Activated T-helper 9 cell treated with anti-CD3 and anti-CD28 coated beads, Interleukin-2, amount 50 U/mL, for 16 hours (primary cell): ENCODE results near the gene TRMU.

Experiments
- DNase-seq: peaks from one replicate; pipeline ENCODE4 v3.0.0-alpha.2; 2020; ENCODE audit warnings: low read depth

Gene TRMU

DNA sequence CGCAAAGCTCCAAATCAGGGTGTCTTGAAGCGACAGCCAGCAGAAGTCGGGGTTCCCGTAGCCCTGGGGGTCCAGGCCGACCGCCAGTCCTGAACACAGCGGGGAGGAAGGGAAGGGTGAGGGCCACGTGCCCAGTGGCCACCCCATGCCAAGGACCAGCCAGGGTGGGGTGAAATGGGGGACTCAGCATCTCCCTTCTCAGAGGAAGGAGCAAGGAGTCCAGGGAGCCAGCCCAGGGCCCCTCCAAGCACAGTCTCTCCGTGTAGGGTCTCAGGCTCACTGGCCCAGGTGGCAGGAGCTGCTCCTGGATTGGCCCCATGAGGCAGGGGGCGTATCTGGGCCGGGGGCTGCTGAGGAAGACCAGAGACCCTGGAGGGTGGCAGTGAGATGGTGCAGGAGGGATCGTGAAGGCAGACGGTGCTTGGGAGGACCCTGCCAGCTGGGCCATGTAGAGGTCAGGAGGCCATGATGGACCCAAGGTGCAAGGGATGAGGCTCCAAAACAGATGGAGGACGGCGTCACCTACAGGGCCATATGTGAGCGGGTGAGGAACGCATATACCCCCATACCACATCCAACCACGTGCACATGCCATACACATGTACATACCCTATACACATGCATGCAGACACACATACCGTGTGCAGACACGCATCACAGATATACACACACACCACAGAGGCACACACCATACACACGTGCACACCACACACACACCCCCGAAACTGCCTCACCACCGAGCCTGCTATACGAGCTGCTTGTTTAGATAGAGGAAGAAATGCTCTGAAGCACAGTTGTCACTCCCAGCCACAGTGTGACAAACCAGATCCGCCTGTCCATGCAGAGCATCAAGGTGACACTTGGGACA is 34.4 kb downstream of the TRMU start:
- no peak for DNase-seq

DNA sequence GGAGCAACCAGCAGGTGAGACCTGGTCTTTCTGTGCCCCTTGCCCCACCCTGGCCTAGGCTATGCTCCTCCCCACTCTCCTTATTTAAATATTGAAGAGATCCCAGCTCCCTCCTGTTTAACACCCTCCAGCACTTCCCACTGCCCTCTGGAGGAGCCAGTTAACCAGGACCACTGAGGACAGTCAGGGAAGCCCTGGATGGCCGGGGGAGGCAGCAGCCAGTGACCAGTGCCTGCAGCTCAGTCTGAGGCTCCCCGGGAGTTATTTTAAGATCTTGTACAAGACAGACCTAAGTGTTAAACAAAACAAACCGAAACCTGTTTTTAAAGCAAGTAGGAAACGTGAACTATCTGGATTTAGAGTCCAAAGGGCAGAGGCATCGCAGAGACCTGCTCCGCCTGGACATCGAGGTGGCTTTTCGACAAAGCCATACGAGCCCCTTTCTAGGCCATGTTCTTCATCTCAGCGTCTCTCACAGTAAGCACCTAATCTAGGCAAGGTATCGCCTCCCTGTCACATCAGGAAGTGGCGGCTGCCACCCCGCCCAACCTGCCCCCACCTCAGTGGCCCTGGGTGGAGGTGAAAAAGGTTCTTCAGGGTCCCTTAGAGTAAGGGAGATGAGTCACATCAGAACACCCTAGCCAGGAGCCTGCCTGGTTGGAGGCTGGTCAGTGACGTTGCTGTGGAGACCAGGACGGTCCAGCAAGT is 35.2 kb downstream of the TRMU start:
- no peak for DNase-seq

DNA sequence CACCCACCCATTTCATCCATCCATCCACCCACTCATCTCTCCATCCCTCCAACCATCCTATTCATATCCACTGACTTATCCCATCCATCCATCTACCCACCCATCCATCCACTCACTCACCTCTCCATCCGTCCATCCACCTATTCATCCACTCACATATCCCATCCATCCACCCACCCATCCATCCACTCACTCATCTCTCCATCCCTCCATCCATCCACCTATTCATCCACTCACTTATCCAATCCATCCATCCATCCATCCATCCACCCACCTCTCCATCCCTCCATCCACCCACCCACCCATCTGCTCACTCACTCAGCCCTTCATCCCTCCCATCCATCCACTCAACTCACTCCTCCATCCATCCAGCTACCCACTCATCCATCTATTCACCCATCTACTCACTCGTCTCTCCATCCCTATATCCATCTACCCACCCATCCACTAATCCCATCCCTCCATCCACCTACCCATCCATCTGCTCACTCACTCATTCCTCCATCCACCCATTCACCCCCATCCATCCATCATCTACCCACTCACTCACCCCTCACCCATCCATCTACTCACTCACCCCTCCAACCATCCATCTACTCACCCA is 36.2 kb downstream of the TRMU start:
- DNase-seq: no peak

DNA sequence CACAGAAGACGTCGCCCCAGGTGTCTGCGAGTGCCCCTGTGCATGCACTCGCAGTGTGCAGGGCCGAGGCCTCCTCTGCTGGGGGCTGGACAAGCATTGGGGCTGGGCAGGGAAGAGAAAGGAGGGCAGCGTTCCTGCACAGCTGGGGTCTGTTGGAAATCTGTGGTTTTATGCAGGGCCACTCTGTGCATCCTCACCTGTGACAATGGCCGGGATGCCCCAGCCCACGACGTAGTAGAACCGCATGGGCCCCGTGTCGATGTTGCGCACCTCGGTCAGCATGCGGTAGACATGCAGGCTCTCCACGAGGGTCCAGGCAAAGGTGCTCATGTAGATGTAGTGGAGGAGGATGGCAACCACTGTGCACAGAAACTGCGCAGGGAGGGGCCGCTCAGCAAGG is 37.2 kb downstream of the TRMU start:
- no peak for DNase-seq

DNA sequence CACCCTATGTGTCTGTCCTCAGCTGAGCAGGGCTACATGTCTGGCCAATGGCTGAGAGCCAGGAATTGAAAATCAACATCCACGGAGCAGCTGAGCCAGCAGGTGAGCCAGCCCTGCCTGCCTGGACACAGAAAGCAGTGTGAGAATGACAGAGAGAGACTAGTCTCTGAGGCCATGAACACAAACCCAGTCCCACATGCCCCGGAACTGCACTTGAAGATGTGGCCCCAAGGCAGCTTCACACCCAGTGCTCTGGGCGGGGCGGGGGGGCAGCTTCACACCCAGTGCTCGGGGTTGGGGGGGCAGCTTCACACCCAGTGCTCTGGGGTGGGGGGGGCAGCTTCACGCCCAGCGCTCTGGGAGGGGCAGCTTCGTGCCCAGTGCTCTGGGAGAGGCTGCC is 37.6 kb downstream of the TRMU start:
- no peak for DNase-seq

DNA sequence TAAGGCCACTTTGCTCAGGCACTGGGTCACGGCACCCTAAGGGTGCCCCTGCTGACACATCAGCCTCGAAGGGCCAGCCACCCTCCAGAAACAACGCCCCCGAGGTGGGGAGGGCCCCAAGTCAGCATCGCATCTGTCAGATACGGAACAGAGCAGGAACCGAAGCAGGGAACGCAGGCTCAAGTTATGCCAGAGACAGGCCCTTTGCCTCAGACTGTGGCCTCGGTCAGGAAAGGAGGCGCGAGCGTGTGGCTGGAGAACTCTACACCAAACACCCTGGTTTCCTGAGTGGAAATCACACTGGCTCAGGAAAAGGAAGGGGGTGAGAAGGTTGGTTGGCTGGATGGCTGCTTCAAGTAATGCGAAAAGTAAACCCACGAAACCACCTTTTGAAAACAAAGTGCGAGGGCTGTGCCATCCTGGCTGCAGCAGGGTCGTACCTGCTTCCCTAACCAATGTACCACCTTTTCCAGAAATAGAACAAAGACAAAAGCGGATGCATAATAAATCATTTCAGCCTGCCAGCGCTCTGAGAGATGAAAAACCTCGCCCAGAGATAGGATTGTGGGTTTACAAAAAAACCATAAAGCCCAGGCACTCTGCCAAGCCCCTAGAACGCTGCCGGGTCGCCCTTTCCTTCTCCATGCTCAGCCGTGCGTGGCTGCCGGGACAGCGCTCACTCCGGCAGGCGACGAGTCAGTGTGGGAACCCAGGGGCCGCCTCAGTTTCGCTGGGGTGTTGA is 38.6 kb downstream of the TRMU start:
- DNase-seq: no peak

DNA sequence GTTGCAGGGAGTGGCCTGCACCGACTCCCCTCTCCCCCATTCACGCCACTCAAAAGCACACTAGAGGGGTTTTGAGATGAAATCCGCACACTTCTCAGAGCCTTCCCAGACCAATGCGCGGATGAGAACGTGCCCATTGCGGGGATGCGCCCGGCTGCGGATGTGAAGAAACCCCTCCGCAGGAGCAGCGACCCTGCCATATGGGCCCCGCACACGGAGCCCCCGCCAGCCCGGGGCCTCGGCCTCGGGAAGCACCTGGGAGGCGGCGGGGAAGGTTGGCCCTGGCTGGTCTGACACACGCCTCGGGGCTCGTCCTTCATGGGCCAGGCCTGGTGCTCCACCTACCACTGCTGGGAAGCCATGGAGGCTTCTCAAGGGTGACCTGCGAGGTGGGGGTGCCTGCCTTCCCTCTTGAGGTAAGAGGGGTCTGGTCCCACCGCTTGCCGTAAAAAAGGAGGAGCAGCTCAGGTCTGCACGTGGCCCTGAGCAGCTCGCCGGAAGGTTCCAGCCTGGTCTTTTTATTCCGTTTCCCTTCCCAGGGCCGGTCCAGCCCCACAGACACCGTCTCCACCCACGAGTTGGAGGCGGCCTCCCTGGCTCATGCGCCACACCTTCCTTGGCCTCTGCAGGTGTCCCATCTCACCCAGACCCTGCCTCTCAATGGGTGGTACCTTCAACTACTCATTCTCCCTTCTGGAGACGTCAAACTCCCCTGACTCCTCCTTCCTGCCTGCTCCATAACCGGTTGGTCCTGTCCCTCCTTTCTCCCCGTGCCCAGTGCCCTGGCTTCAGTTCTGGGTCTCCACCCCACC is 39.4 kb downstream of the TRMU start:
- DNase-seq: no peak

DNA sequence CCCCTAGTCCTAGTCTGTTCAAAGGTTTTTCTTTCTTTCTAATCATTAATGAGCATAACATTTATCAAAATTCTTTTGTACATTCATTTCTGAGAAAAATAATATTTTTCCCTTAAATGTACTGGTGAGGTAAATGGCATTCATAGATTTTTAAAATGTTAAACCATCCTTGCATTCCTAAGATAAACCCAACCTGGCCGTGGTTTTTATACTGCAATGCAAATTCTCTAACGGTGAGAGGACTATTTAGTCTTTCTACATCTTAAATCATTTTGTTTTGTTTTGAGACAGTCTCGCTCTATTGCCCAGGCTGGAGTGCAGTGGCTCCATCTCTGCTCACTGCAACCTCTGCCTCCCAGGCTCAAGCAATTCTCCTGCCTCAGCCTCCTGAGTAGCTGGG is 40.6 kb downstream of the TRMU start:
- DNase-seq: no peak

DNA sequence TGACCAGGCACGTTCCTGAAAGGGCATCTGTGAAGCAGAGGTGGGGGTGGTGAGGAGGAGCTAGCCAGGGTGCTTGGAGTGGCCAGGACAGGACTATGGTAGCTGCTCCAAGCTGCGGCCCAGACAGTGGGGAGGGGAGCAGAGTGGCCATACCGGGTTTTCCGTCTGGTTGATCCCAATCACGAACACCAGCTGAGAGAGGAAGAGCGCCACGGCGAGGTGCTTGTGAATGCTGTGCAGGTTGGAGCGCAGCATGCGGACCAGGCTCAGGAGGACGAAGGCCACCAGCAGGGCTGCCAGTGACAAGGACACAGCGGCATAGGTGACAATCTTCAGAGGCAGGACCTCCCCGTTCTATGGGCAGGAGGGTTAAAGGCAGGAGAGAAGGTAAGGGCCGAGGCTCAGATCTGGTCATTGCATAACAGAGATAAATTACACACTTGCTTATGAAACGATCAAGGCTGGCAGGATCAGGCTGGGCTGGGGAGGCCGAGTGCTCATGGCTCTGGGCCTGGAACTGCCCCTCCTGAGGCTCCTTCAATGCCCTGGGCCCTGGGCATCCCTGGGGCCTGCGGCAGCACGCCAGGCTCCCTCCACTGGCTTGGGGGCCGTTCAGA is 41.5 kb downstream of the TRMU start:
- no peak for DNase-seq

DNA sequence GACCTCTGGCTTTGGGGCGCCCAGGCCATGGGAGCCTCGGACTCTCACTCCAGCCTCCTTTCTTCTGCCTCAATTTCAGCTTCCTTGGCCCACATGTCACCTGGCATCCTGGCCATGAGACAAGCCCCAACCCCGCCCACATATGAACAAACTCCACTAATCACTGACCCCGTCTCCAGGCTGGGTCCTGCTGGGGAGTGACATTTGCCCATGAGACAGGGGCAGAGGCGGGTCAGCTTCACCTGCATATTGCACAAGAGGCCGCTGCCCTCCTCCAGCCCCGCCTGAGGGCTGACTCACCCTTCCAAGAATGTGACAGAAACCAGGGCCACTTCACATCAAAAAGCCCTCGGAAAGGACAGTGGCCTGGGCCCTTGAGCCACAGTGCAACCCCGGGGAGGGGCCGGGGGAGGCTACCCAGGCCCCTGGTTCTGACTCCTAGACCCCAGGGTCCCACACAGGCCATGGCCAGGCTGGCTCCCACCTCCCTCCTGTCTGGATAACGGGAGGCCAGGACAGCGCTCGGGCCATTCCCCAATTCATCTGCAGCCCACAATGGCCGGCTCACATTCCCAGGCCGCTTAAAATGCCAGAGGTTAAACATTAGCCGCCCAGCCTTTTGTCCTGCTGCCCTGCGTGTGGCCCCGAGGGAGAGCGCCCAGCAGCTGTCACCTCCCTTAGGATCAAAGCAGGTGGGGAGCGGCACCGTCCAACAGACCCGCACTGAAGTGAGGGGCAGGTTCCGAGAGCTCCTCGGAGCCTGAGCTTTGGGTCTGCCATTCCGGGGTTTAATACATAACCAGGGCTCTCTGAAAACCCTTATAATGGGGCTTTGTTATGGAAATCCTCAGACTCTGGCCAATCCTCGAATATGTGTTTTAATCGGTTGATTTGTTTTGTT is 42.3 kb downstream of the TRMU start:
- no peak for DNase-seq

DNA sequence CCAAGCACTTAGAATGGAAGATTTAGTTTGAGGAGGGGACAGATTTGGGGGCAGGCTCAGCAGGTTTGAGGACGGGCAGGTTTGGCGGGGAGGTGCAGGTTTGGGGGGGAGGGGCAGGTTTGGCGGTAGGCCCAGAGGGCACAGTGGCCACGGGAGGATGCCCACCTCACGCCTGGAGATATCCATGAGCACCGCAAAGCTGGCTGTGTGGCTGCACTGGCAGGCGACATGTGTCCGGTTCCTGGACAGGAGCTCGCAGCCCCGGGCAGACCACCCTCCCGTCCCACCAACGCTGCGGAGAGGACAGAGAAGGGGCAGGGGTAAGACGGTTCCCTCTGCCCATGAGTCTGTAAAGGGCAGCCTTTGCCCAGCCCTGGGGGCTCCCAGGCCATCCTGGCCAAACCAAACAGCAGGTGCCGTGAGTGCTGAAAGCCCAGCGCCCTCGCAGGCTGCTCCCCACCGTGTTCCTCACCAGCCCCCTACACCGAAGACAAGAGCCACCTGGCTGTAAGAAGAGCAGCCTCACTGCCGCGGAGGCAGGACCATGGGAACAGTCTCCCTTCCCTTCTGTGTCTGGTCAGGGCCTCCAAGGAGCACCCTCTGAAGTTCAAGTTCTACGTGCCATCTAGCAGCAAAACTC is 43.0 kb downstream of the TRMU start:
- DNase-seq: no peak

DNA sequence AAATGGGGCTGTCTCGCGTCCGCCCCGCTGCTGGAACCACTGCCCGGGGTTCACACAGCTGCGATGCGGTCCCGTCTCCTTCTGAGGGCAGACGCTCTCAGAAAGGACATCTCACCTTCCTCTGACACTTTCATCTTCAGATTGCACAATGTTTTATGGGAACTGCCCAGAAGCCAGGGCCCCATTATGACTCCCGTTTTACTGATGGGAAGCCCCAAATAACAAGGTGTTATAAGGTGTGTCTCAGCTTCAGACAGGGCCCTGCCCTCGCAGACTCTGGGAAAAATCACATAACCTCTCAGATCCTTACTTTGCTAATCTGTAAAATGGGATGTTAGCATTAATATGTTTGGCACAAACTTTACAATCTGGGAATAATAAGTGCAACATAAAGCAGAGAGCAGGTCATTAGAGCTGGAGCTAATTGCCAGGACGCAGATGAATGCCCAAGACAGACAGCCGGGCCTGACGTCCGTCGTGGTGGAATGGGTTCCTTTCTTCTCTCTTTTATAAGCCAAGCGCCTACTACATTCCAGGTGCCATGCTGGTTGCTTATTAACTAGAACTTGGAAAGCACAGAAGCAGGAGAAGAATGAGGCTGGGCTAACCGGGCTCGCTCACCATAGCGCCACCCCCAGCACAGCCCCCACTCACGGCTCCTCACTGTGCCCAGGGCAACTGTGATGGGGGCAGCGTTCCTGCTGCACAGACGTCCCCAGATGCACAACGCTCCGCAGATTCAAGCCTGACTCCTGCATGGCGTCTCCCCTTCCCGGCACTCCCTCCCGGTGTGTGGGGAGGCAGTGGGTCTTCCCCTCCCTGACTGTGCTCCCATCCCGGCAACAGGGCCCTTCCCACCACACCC is 43.8 kb downstream of the TRMU start:
- DNase-seq: no peak

DNA sequence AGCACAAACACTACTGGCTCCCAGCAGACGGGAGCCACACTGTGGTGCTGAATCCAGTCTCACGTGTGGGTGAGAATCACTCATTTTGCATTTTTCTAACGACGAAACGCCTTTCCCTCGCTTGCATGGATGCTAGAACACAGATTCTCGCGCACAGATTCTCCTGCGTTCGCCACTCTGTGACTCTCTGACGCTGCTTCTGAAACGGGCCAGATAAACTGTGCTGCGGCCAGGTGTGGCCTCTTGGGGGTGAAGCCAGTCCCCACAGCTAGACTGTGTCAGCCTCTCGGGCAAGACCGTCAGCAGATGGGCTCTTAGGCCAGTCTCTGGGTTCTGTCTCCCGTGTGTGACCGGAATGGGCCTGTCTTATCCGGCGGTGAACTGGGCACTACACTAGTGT is 44.6 kb downstream of the TRMU start:
- no peak for DNase-seq

DNA sequence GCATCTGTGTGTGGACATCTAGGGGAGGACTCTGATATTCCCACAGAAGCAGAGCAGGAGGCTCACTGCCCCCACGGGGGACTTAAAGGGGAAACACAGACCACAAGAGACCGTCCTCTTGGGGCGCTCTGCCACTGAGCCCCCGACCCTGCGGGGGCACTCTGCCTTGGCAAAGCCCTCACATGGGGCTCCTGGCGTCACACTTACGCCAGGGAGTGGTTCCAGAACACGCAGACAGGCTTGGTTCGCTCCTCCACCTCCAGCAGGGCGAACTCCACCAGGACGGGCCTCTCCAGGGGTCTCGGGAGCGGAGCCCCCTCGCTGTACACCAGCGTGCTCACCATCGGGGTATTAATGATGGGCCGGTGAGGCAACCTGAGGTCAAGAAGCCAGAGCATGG is 45.1 kb downstream of the TRMU start:
- no peak for DNase-seq

DNA sequence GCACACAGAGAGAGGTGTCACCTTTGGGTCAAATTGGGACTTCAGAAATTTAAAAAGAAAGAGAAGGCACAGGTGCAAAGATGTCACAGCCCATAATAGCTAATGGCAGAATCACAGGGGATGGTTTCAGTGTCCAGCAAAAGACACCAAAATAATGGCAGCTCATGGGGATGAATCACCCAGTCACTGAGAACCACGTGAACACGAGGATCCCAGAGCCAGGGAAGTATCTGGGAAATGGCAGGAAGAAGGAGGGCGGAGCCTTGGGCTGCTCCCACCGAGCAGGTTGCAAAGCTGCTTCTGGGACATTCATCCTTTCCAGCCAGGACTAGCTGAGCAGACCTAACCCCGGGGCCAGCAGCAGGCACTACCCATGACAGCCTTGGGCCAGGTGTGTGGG is 45.6 kb downstream of the TRMU start:
- DNase-seq: no peak

DNA sequence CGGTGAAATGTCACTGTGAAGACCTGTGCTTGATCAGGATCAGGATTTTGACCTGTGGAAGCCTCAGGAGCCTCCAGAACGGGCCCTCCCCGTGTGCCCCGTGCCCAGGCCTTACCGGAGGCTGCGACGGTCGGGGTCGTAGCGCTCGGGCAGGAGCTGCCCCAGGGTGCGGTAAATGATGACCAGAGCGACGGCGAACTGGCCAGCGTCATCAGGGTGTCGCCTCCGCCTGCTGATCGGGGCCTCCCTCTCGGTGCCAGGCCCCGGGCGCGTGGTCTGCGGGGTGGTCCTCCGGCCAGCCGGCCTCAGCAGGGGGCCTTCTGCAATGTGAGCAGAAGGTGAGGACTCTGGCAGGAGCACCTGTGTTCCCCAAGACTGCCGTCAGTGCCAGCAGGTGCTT is 46.2 kb downstream of the TRMU start:
- no peak for DNase-seq

DNA sequence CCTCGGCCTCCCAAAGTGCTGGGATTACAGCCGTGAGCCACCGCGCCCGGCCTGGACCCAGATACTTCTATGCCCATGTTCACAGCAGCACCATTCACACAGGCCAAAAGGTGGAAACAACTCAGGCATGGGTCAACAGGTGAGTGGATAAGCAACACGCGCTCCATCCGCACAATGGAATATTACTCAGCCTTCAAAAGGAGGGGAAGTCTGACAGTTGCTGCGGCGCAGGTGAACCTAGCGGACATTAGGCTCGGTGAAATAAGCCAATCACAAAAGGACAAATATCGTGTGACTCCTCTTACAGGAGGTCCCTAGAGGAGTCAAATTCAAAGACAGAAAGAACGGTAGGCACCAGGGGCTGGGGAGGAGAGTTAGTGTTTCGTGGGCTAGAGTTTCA is 47.0 kb downstream of the TRMU start:
- DNase-seq: no peak

DNA sequence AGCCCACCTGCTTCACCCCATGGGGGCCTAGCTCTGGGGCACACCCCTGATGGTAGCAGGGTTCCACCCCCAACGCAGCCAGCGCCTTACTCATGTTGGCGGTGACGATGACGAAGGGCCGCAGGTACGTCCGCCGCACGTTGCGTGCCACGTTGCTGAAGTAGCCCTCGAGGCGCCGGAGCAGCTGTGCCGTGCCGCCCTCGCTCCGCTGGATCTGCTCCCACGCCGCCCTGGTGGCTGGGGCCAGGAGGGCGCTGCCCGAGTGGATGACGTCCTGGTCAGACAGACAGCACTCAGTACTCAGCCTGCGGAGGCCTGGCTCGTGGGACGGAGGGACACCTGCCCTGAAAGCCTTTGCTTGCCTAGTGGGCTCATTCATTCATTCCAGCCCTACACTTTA is 50.8 kb downstream of the TRMU start:
- DNase-seq: no peak

DNA sequence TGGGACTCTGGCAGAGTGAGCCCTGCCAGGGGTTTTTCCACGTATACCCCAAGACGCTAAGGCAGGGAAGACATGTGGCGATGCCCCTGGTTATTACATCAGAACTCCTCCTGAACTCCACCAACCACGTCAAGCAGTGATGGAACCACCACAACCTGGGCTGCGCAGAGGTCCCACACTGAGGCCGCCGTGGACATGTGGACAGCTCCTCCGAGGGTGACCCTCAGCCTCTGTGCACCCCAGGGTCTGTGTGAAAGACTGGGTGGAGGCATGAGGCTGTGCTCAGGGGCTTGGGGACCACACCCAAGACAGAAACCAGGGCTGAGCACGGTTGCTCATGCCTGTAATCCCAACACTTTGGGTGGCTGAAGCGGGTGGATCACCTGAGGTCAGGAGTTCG is 52.2 kb downstream of the TRMU start:
- no peak for DNase-seq
